Naive B cell (primary cell): ENCODE measurements around the gene FANCG. TPM values are rescaled to one million over a fixed set of nuclear protein-coding genes. Genes with fewer than 3 reads are reported as not detected.

Source experiments
- polyA plus RNA-seq, 6 donors: library from polyadenylated mRNA; unstranded; fragments of 300-500 nt; fragmentation: Illumina TruSeq; gene quantifications; one replicate each; pipeline ENCODE4 v1.2.3, GENCODE V29; 2021; ENCODE audit warnings: low read depth in 6 of 6

FANCG gene
- polyA plus RNA-seq, 6 donors from 2014 or later = 1.8 to 12.1 (median 10.5) TPM

Other genes starting within 250 kb of the FANCG start
- not detected for gene PHF24, start 121.7 kb downstream of the FANCG start, polyA plus RNA-seq
- 1 to 10 TPM in 3 of 6 donors, under 1 TPM in 2, not detected in 1; 0.31 to 1.9 (median 1.4) TPM for gene DNAJB5, start 90.2 kb downstream of the FANCG start, polyA plus RNA-seq
- gene VCP, start 7.3 kb downstream of the FANCG start, polyA plus RNA-seq = 100 to 1,000 TPM; 111 to 159 (median 135) TPM
- 10 to 100 TPM; 24.8 to 31.4 (median 26.9) TPM for gene PIGO, start 16.6 kb upstream of the FANCG start, polyA plus RNA-seq
- gene STOML2, start 23.2 kb upstream of the FANCG start, polyA plus RNA-seq = 100 to 1,000 TPM in 3 of 6 donors, 10 to 100 TPM in 3; 82.9 to 215 (median 95.8) TPM
- gene ATOSB, start 35.9 kb upstream of the FANCG start, polyA plus RNA-seq = 1 to 10 TPM in 3 of 6 donors, under 1 TPM in 3; 0.10 to 1.6 (median 0.99) TPM
- gene UNC13B, start 82.1 kb upstream of the FANCG start, polyA plus RNA-seq = under 1 TPM in 1 of 6 donors, not detected in 5; 0.12 TPM